ENCODE results near the gene DUSP6. TPM values are rescaled to one million over a fixed set of nuclear protein-coding genes. Genes with fewer than 3 reads are reported as not detected.

The DUSP6 gene
- total and polyA plus RNA-seq, 2 of the 8 experiments (the other 6 are each of a cell fraction or from before 2014, with no cell fraction given) = 99.3 to 179 TPM

DNA sequence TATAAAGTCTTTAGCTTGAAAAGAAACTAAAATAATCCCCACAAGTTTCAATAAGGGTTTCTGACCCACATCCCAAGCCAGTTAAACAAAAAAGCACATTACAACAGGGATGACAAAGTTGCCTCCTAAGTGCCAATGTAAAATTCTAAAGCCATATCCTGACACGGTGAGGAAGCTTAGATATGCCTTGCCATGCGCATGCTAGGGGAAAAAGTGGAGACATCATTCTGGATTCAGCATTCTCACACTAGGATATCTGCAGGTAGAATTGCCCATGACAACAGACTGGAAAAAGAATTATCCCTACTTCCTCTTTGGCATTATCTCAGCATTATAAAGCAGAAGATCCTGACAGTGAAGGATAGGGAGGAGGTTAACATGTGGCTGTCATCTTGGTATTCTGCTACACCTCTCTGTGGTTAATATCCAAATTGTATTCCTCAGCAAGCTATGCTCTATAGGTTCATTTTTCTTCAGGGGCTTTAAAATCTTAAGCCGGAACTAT, 4.9 kb downstream of the DUSP6 start:
- ChIA-PET CTCF (ENCODE audit: partially characterized antibody) (interaction anchor here (0.6 to 3.7 kb wide), 10 partner anchors 13 to 1205 kb away, joined by 3 to 19 read pairs (median 4); partner anchors contain the start of gene GALNT4), POLR2A (ENCODE audit: partially characterized antibody) (interaction anchor here (0.7 to 3.2 kb wide), 9 partner anchors 10 to 177 kb away, joined by 3 to 13 read pairs (median 3); partner anchors contain the start of gene GALNT4)
- Histone ChIP-seq H3K9me3 (ENCODE audit: insufficient read depth in 2 of 2, low read depth in 1 of 2, low read length in 1 of 2) (no peaks in the 10 kb centered on the region), H2BK5ac (ENCODE audit: low read depth, low read length) (no peak overlapping the region), H2BK120ac (replicated peaks; ENCODE audit: low read depth, low read length) (no peak overlapping the region), H3K23me2 (ENCODE audit: low read depth, low read length) (peaks cover 14% of the 10 kb centered on the region), H2AFZ (ENCODE audit: low read length) (no peak overlapping the region), H4K91ac (replicated peaks; ENCODE audit: insufficient read length, low read length) (no peak overlapping the region), H2BK20ac (ENCODE audit: low read length) (no peak overlapping the region), H4K8ac (ENCODE audit: extremely low read depth, insufficient read depth, low read length) (no peak overlapping the region), H3K36me3 (ENCODE audit: control insufficient read depth in 2 of 4, insufficient read depth in 4 of 4, low read length in 3 of 4) (peaks cover 0 to 14% (median 3%) of the 10 kb centered on the region in 4 experiments; a peak in 3 of 8 replicates), H3K9ac (replicated peaks in 1 of 4; ENCODE audit: extremely low read depth in 1 of 4, low read depth in 3 of 4, low read length in 3 of 4) (no peak overlapping the region), H3K18ac (ENCODE audit: extremely low read depth, low read length) (no peak overlapping the region), H3K4me2 (ENCODE audit: insufficient read depth in 1 of 2, low read depth in 2 of 2, low read length in 2 of 2) (peak overlapping the region; percentile 51 to 59; a peak in 3 of 4 replicates), H3K27me3 (replicated peaks in 1 of 4; ENCODE audit: control insufficient read depth in 3 of 4, extremely low read depth in 1 of 4, insufficient read depth in 3 of 4, low read length in 3 of 4) (peaks cover 0 to 25% (median 10%) of the 10 kb centered on the region in 4 experiments; a peak in 6 of 7 replicates), H3K56ac (replicated peaks; ENCODE audit: insufficient read length, low read depth, low read length) (no peak overlapping the region), H3K14ac (ENCODE audit: insufficient read length) (no peak overlapping the region), H3K4ac (replicated peaks; ENCODE audit: insufficient read length, low read depth, low read length) (no peak overlapping the region), H3K4me1 (replicated peaks in 1 of 4; ENCODE audit: control insufficient read depth in 3 of 4, insufficient read depth in 4 of 4, low read length in 3 of 4) (peaks cover 8 to 29% (median 22%) of the 10 kb centered on the region in 4 experiments), H2BK15ac (ENCODE audit: low read length) (no peak overlapping the region), H3K79me2 (ENCODE audit: control insufficient read depth in 1 of 2, insufficient read depth in 2 of 2, low read length in 2 of 2) (peaks cover 0 to 41% of the 10 kb centered on the region in 2 experiments; a peak in 3 of 4 replicates), H2AK5ac (ENCODE audit: low read depth, low read length) (no peak overlapping the region), H4K20me1 (replicated peaks in 1 of 2; ENCODE audit: control insufficient read depth in 1 of 2, insufficient read depth in 2 of 2, low read length in 2 of 2) (peaks cover 9 to 15% of the 10 kb centered on the region in 2 experiments), H3K27ac (ENCODE audit: low read depth, low read length) (no peak overlapping the region), H2BK12ac (ENCODE audit: low read depth, low read length) (no peak overlapping the region), H4K5ac (ENCODE audit: insufficient read length, low read depth, low read length) (no peak overlapping the region), H3K23ac (ENCODE audit: insufficient read length) (no peak overlapping the region), H3K4me3 (ENCODE audit: extremely low read depth in 1 of 4, insufficient read depth in 2 of 4, low read depth in 3 of 4, low read length in 4 of 4) (peak overlapping the region in 1 of 4 experiments; percentile 44; a peak in 1 of 8 replicates), H3K79me1 (ENCODE audit: low read depth, low read length) (no peaks in the 10 kb centered on the region; the same call in 1 of the 2 replicates)
- FAIRE-seq = no peak
- DNase-seq (ENCODE audit: low read depth in 1 of 2, low spot score in 2 of 2) = no peak
- WGBS, 2 experiments (ENCODE audit: extremely low coverage in 1 of 2, insufficient coverage in 1 of 2, insufficient read length in 1 of 2, insufficient replicate concordance in 2 of 2, low coverage in 1 of 2, low lambda C conversion rate in 2 of 2, missing lambda C conversion rate in 1 of 2) = 64% methylated on average over 3 of the region's 3 CpGs; no CpG with 5 or more reads in 1 of the 2 experiments
- TF ChIP-seq CHD2 (IDR thresholded peaks at IDR 0.05; ENCODE audit: low read length) (no peak), POLR2AphosphoS5 (IDR thresholded peaks at IDR 0.05; ENCODE audit: low read depth, low read length) (peak; percentile 80), EZH2 (IDR thresholded peaks at IDR 0.05; ENCODE audit: low read depth, low read length, severe bottlenecking) (no peak), POLR2A (IDR thresholded peaks at IDR 0.05; ENCODE audit: control extremely low read depth in 1 of 2, low read depth in 2 of 2, low read length in 2 of 2) (peak in 1 of 2 experiments; percentile 62; a peak in 1 of 3 replicates), JUN (IDR thresholded peaks at IDR 0.05; ENCODE audit: low read depth, low read length) (no peak), SIX5 (IDR thresholded peaks at IDR 0.05; ENCODE audit: low read depth, low read length) (no peak), NANOG (IDR thresholded peaks at IDR 0.05; ENCODE audit: insufficient read depth, low read depth, low read length, poor library complexity, severe bottlenecking) (no peak), SP2 (IDR thresholded peaks at IDR 0.05; ENCODE audit: low read length) (no peak), MAX (IDR thresholded peaks at IDR 0.05) (no peak), CBX8 (IDR thresholded peaks at IDR 0.05; ENCODE audit: borderline replicate concordance, low read depth, low read length) (no peak), RAD21 (IDR thresholded peaks at IDR 0.05 in 1 of 2, conservative IDR thresholded peaks at IDR 0.05 in 1 of 2; ENCODE audit: low read depth in 2 of 2, low read length in 2 of 2) (no peak), HDAC2 (IDR thresholded peaks at IDR 0.05; ENCODE audit: borderline replicate concordance in 1 of 2, low read depth in 2 of 2, low read length in 2 of 2) (no peak), SP1 (IDR thresholded peaks at IDR 0.05; ENCODE audit: low read depth, low read length) (no peak)
